A549 (cell line): ENCODE measurements around the gene KCNN3. TPM values are rescaled to one million over a fixed set of nuclear protein-coding genes. Genes with fewer than 3 reads are reported as not detected.

ENCODE experiments used
- ATAC-seq, 2 experiments: fragments of 200-7000 bp in 1 of 2; fragments of >200 bp in 1 of 2; cut with Nextera tagmentation in 1 of 2; cut with Tn5 transposase in 1 of 2; 3 replicates each; pipeline versions ENCODE4 v1.8.0 to v1.9.1; 2018 to 2020; ENCODE audit warnings: mild to moderate bottlenecking in 1 of 2, moderate library complexity in 1 of 2
- CTCF ChIA-PET: fragments of 300-600 bp; sonication (Branson Sonifier 250); formaldehyde crosslinking; extraction: SDS; loops from one replicate; lab custom pipeline; 2021; ENCODE audit warnings: antibody characterized with exemption, inconsistent platforms; lab: Yijun Ruan, JAX
- POLR2A ChIA-PET: fragments of 350-600 bp; formaldehyde crosslinking; extraction: SDS; loops from one replicate; lab custom pipeline; 2021; ENCODE audit warnings: antibody characterized with exemption, inconsistent platforms; lab: Yijun Ruan, JAX
- DNase-seq, 2 experiments: peaks; one replicate each; pipeline versions ENCODE4 v3.0.0 to v3.0.0-alpha.2; 2011 to 2016; ENCODE audit warnings: low read depth in 1 of 2, low spot score in 1 of 2
- FAIRE-seq: peaks from 2 replicates; lab custom pipeline; 2011; peaks lifted over from hg19 to GRCh38; lab: Jason Lieb, UNC
- H3K27ac ChIP-seq, 2 experiments: fragments of >200 bp; sonication (Bioruptor Twin); formaldehyde crosslinking; 3 replicates each; pipeline ENCODE4 v1.5.1; 2016 to 2017
- H3K4me1 ChIP-seq: fragments of >200 bp; sonication (Bioruptor Twin); formaldehyde crosslinking; 3 replicates; pipeline ENCODE4 v1.6.1; 2016
- H3K4me2 ChIP-seq: fragments of >200 bp; sonication (Bioruptor Twin); formaldehyde crosslinking; 3 replicates; pipeline ENCODE4 v1.6.1; 2016
- H3K4me3 ChIP-seq: fragments of >200 bp; sonication (Bioruptor Twin); formaldehyde crosslinking; 3 replicates; pipeline ENCODE4 v1.5.1; 2016
- H3K9me3 ChIP-seq: fragments of >200 bp; sonication (Bioruptor Twin); formaldehyde crosslinking; 3 replicates; pipeline ENCODE4 v1.6.1; 2016
- BHLHE40 ChIP-seq: IDR thresholded peaks from 2 replicates; pipeline ENCODE4 v1.6.1; 2012; ENCODE audit warnings: low read depth, low read length, inconsistent platforms
- CBX8 ChIP-seq: fragments of 200-600 bp; sonication (generic); IDR thresholded peaks from 2 replicates; pipeline ENCODE4 v1.6.1; 2016
- E2F6 ChIP-seq: IDR thresholded peaks from 2 replicates; pipeline ENCODE4 v1.6.1; 2012; ENCODE audit warnings: low read depth, borderline replicate concordance
- EHF ChIP-seq: fragments of 250-450 bp; sonication (Bioruptor Pico); IDR thresholded peaks from 2 replicates; pipeline ENCODE4 v1.5.0; 2020; ENCODE audit warnings: mild to moderate bottlenecking
- ESRRA ChIP-seq: fragments of 150-350 bp; IDR thresholded peaks from 2 replicates; pipeline ENCODE4 v1.6.1; 2014; ENCODE audit warnings: mild to moderate bottlenecking, low read length, borderline replicate concordance
- FOXS1 ChIP-seq: fragments of 250-450 bp; sonication (Bioruptor Pico); IDR thresholded peaks from 2 replicates; pipeline ENCODE4 v1.5.0; 2020; ENCODE audit warnings: mild to moderate bottlenecking, moderate library complexity
- GATA3 ChIP-seq: IDR thresholded peaks from 2 replicates; pipeline ENCODE4 v1.6.1; 2012; ENCODE audit warnings: borderline replicate concordance
- HEYL ChIP-seq: fragments of 250-450 bp; sonication (Bioruptor Pico); IDR thresholded peaks from 2 replicates; pipeline ENCODE4 v1.8.0; 2021; ENCODE audit warnings: mild to moderate bottlenecking, moderate library complexity
- HOXB5 ChIP-seq: fragments of 250-450 bp; sonication (Bioruptor Pico); IDR thresholded peaks from 2 replicates; pipeline ENCODE4 v1.5.0; 2020; ENCODE audit warnings: mild to moderate bottlenecking, moderate library complexity
- JUNB ChIP-seq: fragments of >200 bp; sonication (Bioruptor Twin); formaldehyde crosslinking; IDR thresholded peaks from 2 replicates; pipeline ENCODE4 v1.6.1; 2016
- KDM1A ChIP-seq: fragments of 200-600 bp; sonication (generic); IDR thresholded peaks from 2 replicates; pipeline ENCODE4 v1.6.1; 2016; ENCODE audit warnings: low read depth, mild to moderate bottlenecking
- MYC ChIP-seq: IDR thresholded peaks from 2 replicates; pipeline ENCODE4 v1.6.1; 2012; ENCODE audit warnings: mild to moderate bottlenecking, inconsistent platforms, low read length, improper control_type of control experiment, borderline replicate concordance
- NPAS2 ChIP-seq: fragments of 250-450 bp; sonication (Bioruptor Pico); IDR thresholded peaks from 2 replicates; pipeline ENCODE4 v1.8.0; 2022; ENCODE audit warnings: mild to moderate bottlenecking, moderate library complexity, borderline replicate concordance
- PBX3 ChIP-seq: IDR thresholded peaks from 2 replicates; pipeline ENCODE4 v1.6.1; 2012
- RCOR1 ChIP-seq: fragments of 150-350 bp; IDR thresholded peaks from 2 replicates; pipeline ENCODE4 v1.6.1; 2014; ENCODE audit warnings: antibody characterized with exemption, low read length, low read depth
- RFX5 ChIP-seq: fragments of 450-650 bp; IDR thresholded peaks from 2 replicates; pipeline ENCODE4 v1.7.1; 2014; ENCODE audit warnings: antibody characterized with exemption, mild to moderate bottlenecking, moderate library complexity
- RNF2 ChIP-seq: fragments of 200-600 bp; sonication (generic); IDR thresholded peaks from 2 replicates; pipeline ENCODE4 v1.6.1; 2016; ENCODE audit warnings: low read depth, mild to moderate bottlenecking, antibody characterized with exemption, moderate library complexity, borderline replicate concordance
- TFCP2L1 ChIP-seq: fragments of 250-450 bp; sonication (Bioruptor Pico); IDR thresholded peaks from 2 replicates; pipeline ENCODE4 v1.5.0; 2021; ENCODE audit warnings: mild to moderate bottlenecking
- USF2 ChIP-seq: fragments of 450-650 bp; IDR thresholded peaks from 2 replicates; pipeline ENCODE4 v1.6.1; 2014; ENCODE audit warnings: antibody characterized with exemption
- ZC3H11A ChIP-seq: fragments of 450-650 bp; IDR thresholded peaks from 2 replicates; pipeline ENCODE4 v1.6.1; 2014; ENCODE audit warnings: antibody characterized with exemption, mild to moderate bottlenecking
- ZFP36 ChIP-seq: fragments of 450-650 bp; IDR thresholded peaks from 2 replicates; pipeline ENCODE4 v1.6.1; 2014; ENCODE audit warnings: borderline replicate concordance; ENCODE audit not compliant: partially characterized antibody
- ZSCAN20 ChIP-seq: fragments of 250-450 bp; sonication (Bioruptor Pico); IDR thresholded peaks from 2 replicates; pipeline ENCODE4 v1.8.0; 2022; ENCODE audit warnings: mild to moderate bottlenecking, moderate library complexity
- WGBS: methylation state at CpG from one replicate; pipeline ENCODE4 v1.1.6; 2017; ENCODE audit errors: missing lambda C conversion rate; 5-methylcytosine and 5-hydroxymethylcytosine counted together
- polyA plus RNA-seq, 4 experiments: library from polyadenylated mRNA; depleted of rRNA in 3 of 4; stranded (reverse); fragments of >200 nt; fragmentation: RNase III in 1 of 4; extraction: RNeasy Plus Mini Kit Qiagen cat#74134 plus additional on column Dnase treatment in 1 of 4; gene quantifications; 2 replicates in 3 of 4; 3 replicates in 1 of 4; pipeline ENCODE4 v1.2.3, GENCODE V29; 2011 to 2017
- TF ChIP-seq, protein P1 (sequence below): fragments of 250-450 bp; sonication (Bioruptor Pico); IDR thresholded peaks from 2 replicates; pipeline ENCODE4 v1.5.0; 2021; ENCODE audit warnings: mild to moderate bottlenecking, moderate library complexity, borderline replicate concordance
- TF ChIP-seq, protein P2 (sequence below): fragments of >200 bp; sonication (Bioruptor Twin); formaldehyde crosslinking; IDR thresholded peaks from 2 replicates; pipeline ENCODE4 v1.6.1; 2016

KCNN3 gene
- polyA plus RNA-seq, 2 of the 4 experiments (the other 2 are of a cell fraction) = 0.01 to 0.03 TPM

DNA sequence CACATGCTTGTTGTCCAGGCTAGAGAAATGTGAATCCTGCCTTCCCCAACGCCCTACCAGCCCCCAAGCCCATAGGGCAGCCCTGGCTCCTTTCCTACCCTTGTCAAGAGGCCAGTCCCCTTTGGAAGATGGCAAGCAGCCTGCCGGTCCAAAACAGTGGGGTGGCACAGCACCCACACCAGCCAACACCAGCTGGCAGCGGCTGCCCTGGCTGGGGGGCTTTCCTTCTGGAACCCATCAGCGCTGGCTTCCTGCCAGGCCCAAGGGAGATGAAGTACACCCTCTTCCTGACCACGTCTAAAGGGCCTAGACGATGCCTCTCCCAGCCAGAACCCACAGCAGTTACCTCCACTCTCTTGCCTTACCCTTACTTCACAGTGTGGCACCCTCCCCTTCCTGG, 24.2 kb downstream of the KCNN3 start:
- CTCF ChIA-PET = no interaction called here
- no peak overlapping the region for H3K4me2 ChIP-seq

DNA sequence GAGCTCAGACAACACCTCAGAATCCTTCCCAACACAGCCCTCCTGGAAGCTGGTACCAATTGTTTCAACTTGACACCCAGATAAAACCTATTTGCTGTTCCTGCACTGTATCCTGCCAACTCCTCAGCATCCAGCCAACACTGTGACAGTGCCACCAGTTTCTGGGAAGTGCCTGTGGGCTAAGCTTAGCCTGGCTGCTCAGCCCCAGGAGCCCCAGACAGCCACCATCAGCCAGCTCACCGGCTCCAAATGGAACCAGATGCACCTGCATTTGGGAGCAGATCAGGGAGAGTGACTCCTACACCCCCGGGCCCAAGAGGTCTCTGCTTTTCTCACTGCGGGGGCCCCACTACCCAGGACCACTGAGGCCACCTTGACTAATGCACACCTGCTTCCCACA, 24.9 kb downstream of the KCNN3 start:
- CTCF ChIA-PET = interaction anchor here (0.7 kb wide), 1 partner anchor 298 kb away, joined by 4 read pairs; no protein-coding TSS in a partner anchor
- FAIRE-seq = no peak
- no peak for DNase-seq
- H3K27ac ChIP-seq = no peak overlapping the region
- H3K4me1 ChIP-seq = no peaks in the 10 kb centered on the region
- no peaks in the 10 kb centered on the region for H3K9me3 ChIP-seq
- H3K4me2 ChIP-seq = no peak overlapping the region
- POLR2A ChIA-PET = no interaction called here
- no peak for ATAC-seq
- WGBS = 37% methylated on average over 3 of the region's 3 CpGs
- TF ChIP-seq, protein P1, sequence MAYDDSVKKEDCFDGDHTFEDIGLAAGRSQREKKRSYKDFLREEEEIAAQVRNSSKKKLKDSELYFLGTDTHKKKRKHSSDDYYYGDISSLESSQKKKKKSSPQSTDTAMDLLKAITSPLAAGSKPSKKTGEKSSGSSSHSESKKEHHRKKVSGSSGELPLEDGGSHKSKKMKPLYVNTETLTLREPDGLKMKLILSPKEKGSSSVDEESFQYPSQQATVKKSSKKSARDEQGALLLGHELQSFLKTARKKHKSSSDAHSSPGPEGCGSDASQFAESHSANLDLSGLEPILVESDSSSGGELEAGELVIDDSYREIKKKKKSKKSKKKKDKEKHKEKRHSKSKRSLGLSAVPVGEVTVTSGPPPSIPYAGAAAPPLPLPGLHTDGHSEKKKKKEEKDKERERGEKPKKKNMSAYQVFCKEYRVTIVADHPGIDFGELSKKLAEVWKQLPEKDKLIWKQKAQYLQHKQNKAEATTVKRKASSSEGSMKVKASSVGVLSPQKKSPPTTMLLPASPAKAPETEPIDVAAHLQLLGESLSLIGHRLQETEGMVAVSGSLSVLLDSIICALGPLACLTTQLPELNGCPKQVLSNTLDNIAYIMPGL (CRISPR knock-in tag) = no peak
- TF ChIP-seq EHF (CRISPR knock-in tag) (no peak), BHLHE40 (no peak), ZFP36 (no peak), JUNB (no peak), MYC (no peak)
- no peak overlapping the region for H3K4me3 ChIP-seq

More for the DNA sequence above, 24.2 kb downstream of the KCNN3 start:
- FAIRE-seq = no peak
- DNase-seq = no peak
- Histone ChIP-seq H3K4me3 (no peak overlapping the region), H3K27ac (no peak overlapping the region), H3K9me3 (no peaks in the 10 kb centered on the region)
- POLR2A ChIA-PET = no interaction called here
- TF ChIP-seq HOXB5 (CRISPR knock-in tag) (no peak), EHF (CRISPR knock-in tag) (no peak), ZC3H11A (no peak), RNF2 (no peak), PBX3 (no peak), KDM1A (no peak), ZFP36 (no peak), FOXS1 (CRISPR knock-in tag) (no peak), E2F6 (no peak), ESRRA (no peak), ZSCAN20 (CRISPR knock-in tag) (no peak), RCOR1 (no peak), NPAS2 (CRISPR knock-in tag) (no peak), GATA3 (no peak), USF2 (no peak), CBX8 (no peak), HEYL (CRISPR knock-in tag) (no peak), RFX5 (no peak), TFCP2L1 (CRISPR knock-in tag) (no peak)
- TF ChIP-seq, protein P2, sequence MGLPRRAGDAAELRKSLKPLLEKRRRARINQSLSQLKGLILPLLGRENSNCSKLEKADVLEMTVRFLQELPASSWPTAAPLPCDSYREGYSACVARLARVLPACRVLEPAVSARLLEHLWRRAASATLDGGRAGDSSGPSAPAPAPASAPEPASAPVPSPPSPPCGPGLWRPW = no peak
- TF ChIP-seq, all 56 proteins: peak for 0
- no peaks in the 10 kb centered on the region for H3K4me1 ChIP-seq
- 48% methylated on average over 4 of the region's 6 CpGs for WGBS
- ATAC-seq = no peak
